Thoracic aorta (tissue), 2 donors: ENCODE measurements around the gene OTUB2. TPM values are rescaled to one million over a fixed set of nuclear protein-coding genes. Genes with fewer than 3 reads are reported as not detected.

Experiments used
- ATAC-seq: fragments of 150-250 bp; one replicate; pipeline ENCODE4 v1.8.0; 2017; ENCODE audit warnings: low read depth; ENCODE audit not compliant: insufficient number of reproducible peaks, low FRiP score
- DNase-seq: peaks from one replicate; pipeline ENCODE4 v3.0.0-alpha.2; 2020; ENCODE audit warnings: low spot score
- H3K27ac ChIP-seq, 2 donors: fragments of 200-600 bp; sonication (generic); 1 replicate in 1 of 2; 2 replicates in 1 of 2; pipeline ENCODE4 v1.5.1; 2016; ENCODE audit warnings: mild to moderate bottlenecking in 2 of 2, moderate library complexity in 2 of 2
- H3K27me3 ChIP-seq: fragments of 200-600 bp; sonication (generic); replicated peaks from 2 replicates; pipeline ENCODE4 v1.6.0; 2016; ENCODE audit warnings: mild to moderate bottlenecking; ENCODE audit not compliant: insufficient read depth
- H3K36me3 ChIP-seq: fragments of 200-600 bp; sonication (generic); one replicate; pipeline ENCODE4 v1.5.1; 2016
- H3K4me1 ChIP-seq, 2 donors: fragments of 200-600 bp; sonication (generic); 1 replicate in 1 of 2; 2 replicates in 1 of 2; pipeline versions ENCODE4 v1.5.1 to v1.6.0; 2016; ENCODE audit warnings: low read depth in 2 of 2, mild to moderate bottlenecking in 1 of 2; ENCODE audit not compliant: control insufficient read depth in 1 of 2
- H3K4me3 ChIP-seq: fragments of 200-600 bp; sonication (generic); 2 replicates; pipeline ENCODE4 v1.5.1; 2016; ENCODE audit warnings: mild to moderate bottlenecking
- H3K9me3 ChIP-seq: fragments of 200-600 bp; sonication (generic); 2 replicates; pipeline ENCODE4 v1.5.1; 2016
- total RNA-seq, 2 donors: library from RNA; depleted of rRNA; stranded (reverse); fragments of >200 nt; gene quantifications; one replicate each; pipeline versions ENCODE4 v1.1.0 to v1.2.3, GENCODE V29; 2016
- TF ChIP-seq, protein P1 (sequence below): fragments of 200-600 bp; sonication (generic); IDR thresholded peaks from one replicate; pipeline ENCODE4 v1.5.1; 2019; ENCODE audit warnings: antibody characterized with exemption

Gene OTUB2
- total RNA-seq, 2 donors from 2014 or later: 0.14 to 0.71 TPM

DNA sequence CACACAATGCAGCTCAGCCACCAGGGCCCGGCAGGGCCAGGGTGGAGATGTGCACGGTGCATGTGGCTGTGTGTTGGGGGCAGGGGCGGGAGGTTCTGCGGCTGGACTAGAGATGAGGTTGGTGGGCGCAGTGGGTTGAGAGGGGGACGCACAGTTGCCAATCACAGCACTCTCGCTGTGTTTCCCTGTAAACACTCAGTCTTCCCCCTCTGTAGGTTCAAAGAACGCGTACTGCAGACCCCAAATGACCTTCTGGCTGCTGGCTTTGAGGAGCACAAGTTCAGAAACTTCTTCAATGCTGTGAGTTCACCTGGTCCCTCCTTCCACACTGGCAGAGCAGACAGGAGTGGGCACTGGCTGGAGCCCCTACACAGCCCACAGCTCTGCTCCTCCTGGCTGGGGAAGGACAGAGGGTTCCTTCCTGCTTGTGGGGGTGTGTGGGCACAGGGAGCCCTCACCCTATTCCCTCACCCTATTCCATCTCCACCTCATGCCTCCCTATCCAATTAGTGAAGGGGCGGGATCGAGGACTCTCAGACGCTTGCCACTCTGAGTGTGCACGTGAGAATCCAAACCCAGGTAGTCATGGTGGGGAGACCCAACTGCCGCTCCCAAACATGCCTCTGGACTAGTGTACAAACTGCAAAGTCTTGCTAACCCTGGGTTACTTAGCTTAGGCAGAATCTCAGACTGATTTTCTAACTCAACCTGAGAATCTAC lies 17.8 kb downstream of the OTUB2 start:
- Histone ChIP-seq H3K4me3 (no peak overlapping the region), H3K9me3 (no peaks in the 10 kb centered on the region), H3K27ac (no peak overlapping the region), H3K36me3 (peaks cover 26% of the 10 kb centered on the region), H3K27me3 (no peaks in the 10 kb centered on the region), H3K4me1 (peaks cover 0 to 14% of the 10 kb centered on the region in 2 donors)
- DNase-seq (no peak), ATAC-seq (no peak)
- TF ChIP-seq, protein P1, sequence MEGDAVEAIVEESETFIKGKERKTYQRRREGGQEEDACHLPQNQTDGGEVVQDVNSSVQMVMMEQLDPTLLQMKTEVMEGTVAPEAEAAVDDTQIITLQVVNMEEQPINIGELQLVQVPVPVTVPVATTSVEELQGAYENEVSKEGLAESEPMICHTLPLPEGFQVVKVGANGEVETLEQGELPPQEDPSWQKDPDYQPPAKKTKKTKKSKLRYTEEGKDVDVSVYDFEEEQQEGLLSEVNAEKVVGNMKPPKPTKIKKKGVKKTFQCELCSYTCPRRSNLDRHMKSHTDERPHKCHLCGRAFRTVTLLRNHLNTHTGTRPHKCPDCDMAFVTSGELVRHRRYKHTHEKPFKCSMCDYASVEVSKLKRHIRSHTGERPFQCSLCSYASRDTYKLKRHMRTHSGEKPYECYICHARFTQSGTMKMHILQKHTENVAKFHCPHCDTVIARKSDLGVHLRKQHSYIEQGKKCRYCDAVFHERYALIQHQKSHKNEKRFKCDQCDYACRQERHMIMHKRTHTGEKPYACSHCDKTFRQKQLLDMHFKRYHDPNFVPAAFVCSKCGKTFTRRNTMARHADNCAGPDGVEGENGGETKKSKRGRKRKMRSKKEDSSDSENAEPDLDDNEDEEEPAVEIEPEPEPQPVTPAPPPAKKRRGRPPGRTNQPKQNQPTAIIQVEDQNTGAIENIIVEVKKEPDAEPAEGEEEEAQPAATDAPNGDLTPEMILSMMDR: no peak

DNA sequence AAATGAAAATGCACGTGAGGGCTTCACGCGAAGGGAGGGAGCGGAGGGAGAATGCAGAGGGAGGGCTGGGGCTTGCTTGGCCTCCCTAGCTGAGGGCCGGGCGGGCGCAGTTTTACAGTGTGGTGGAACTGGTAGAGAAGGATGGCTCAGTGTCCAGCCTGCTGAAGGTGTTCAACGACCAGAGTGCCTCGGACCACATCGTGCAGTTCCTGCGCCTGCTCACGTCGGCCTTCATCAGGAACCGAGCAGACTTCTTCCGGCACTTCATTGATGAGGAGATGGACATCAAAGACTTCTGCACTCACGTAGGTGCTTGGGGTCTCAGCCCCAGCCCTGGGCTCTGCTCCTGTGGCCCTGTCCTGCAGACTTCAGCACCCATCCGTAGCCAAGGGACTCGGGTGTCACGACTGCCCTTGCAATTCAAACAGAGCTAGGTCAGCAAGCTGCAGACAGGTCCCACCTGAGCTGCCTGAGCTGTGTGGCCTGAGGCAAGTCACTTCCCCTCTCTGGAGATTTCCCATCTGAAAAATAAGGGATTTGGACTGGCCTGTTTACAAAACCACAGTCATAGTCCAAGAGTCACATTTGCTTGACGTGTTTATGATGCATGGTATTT lies 18.4 kb downstream of the OTUB2 start:
- H3K4me3 ChIP-seq: no peak overlapping the region
- ATAC-seq (no peak), DNase-seq (no peak)
- H3K4me1 ChIP-seq: peaks cover 0 to 14% of the 10 kb centered on the region in 2 donors
- H3K9me3 ChIP-seq: no peaks in the 10 kb centered on the region
- TF ChIP-seq, protein P1: no peak
- H3K27ac ChIP-seq: no peak overlapping the region
- H3K36me3 ChIP-seq: peaks cover 32% of the 10 kb centered on the region
- no peaks in the 10 kb centered on the region for H3K27me3 ChIP-seq

DNA sequence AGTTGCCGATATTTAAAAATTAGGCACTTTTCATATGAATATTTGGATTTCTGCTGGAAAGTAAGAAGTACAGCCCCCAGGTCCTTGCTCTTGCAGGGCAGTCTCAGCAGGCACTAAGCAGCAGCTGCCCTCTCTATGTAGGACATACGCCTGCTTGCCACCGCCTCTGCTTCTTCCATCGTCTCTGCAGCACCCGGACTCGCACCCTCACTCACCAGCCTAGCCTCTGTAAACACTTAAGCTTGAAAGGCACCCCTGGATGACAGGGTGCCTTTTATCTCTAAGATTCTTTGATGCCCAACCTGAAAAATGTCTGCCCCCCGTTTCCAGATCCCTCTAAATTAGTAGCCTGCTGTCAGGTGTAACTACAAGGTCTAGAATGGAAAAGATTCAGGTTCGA lies 19.0 kb downstream of the OTUB2 start:
- no peak overlapping the region for H3K27ac ChIP-seq
- ATAC-seq: no peak
- TF ChIP-seq, protein P1: no peak
- H3K9me3 ChIP-seq: no peaks in the 10 kb centered on the region
- DNase-seq: no peak
- H3K36me3 ChIP-seq: peaks cover 38% of the 10 kb centered on the region
- no peaks in the 10 kb centered on the region for H3K27me3 ChIP-seq
- peaks cover 0 to 14% of the 10 kb centered on the region in 2 donors for H3K4me1 ChIP-seq
- H3K4me3 ChIP-seq: no peak overlapping the region

DNA sequence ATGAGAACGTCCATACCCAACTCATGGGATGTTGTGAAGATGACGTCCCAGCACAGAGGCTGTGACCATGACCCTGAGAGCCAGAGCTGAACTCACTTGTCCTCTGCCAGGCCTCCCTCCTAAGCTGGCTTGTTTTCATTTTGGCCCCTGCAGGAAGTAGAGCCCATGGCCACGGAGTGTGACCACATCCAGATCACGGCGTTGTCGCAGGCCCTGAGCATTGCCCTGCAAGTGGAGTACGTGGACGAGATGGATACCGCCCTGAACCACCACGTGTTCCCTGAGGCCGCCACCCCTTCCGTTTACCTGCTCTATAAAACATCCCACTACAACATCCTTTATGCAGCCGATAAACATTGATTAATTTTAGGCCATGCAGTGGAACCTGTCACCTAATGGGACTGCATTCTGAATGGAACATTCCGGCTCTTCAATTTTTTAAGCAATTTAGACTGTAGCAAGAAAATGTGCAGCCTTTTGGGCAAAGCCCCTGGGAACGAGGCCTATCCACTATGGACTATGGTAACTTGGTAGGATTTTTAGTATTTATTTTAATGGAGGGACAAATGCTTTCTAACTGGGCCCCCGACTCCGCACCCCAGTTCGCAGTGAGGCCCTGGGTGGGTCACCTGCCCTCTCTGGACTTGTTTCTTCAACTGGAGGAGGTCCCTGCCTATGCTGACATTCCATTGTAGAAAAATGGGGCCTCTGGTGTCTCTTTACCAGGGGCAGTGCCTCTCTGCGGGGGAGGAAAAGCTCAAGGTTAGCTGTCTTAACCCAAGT lies 19.6 kb downstream of the OTUB2 start:
- no peaks in the 10 kb centered on the region for H3K9me3 ChIP-seq
- peaks cover 0 to 14% of the 10 kb centered on the region in 2 donors for H3K4me1 ChIP-seq
- ATAC-seq: no peak
- H3K27me3 ChIP-seq: no peaks in the 10 kb centered on the region
- no peak overlapping the region for H3K4me3 ChIP-seq
- TF ChIP-seq, protein P1: no peak
- H3K36me3 ChIP-seq: peaks cover 44% of the 10 kb centered on the region
- no peak for DNase-seq
- no peak overlapping the region for H3K27ac ChIP-seq

DNA sequence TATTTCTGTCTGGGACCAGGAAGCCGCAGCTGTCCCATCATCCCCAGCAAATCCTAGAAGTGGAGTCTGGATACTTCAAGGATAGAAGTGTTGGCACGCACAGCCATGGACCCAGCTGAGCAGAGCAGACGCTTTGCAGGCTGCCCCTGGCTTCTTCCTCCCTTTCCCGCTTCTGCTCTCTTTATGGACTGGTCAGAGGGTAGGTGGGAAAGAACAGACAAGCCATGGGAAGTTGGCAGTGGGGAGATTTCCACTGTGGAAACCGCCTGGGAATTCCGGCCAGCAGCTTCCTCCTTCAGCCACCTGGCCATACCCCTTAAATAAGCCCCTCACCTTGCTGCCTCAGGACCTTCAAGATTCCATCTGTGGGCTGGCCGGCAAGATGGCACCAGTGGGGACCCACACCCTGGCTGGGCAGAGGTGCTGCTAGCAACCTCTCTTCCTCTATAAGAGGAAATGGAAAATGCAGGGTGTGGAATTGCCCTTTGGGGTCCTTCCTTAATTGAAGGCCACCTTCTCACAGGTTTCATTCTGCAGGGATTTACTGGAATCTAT lies 20.6 kb downstream of the OTUB2 start:
- Histone ChIP-seq H3K9me3 (no peaks in the 10 kb centered on the region), H3K27ac (no peak overlapping the region), H3K4me1 (peaks cover 0 to 10% of the 10 kb centered on the region in 2 donors), H3K36me3 (peaks cover 54% of the 10 kb centered on the region), H3K4me3 (no peak overlapping the region), H3K27me3 (no peaks in the 10 kb centered on the region)
- TF ChIP-seq, protein P1: no peak
- DNase-seq: no peak
- no peak for ATAC-seq
